OCI-LY7 (cell line): Measurements from ENCODE around the gene PLPP4.

Experiments
- EZH2phosphoT487 ChIP-seq: fragments of 200-600 bp; sonication (generic); IDR thresholded peaks from 2 replicates; pipeline ENCODE4 v1.6.1; 2018; ENCODE audit warnings: low read depth, borderline replicate concordance, mild to moderate bottlenecking, mixed run types, antibody characterized with exemption, low read length, moderate library complexity, mixed read lengths
- TF ChIP-seq, protein P1 (sequence below): fragments of 200-600 bp; sonication (generic); conservative IDR thresholded peaks from 2 replicates; pipeline ENCODE4 v1.5.1; 2014; ENCODE audit warnings: mild to moderate bottlenecking, antibody characterized with exemption, low read length, moderate library complexity, mixed read lengths

DNA sequence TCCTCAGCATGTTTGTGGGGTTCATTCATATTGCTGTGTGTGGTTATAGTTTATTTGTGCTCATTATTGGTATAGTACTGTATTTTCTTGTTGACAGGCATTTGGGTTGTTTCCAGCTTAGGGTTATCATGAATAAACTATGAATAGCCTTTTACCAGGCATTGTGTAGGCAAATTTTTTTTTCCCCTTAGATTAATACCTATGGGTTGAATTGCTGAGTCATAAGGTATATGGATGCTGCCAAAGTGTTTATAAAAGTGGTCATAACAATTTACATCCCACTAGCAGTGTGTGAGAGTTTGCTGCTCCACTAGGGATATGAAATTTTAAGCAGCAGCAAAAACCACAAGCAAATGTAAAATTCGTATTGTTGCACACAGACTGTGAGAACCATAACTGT lies 175.0 kb downstream of the PLPP4 start:
- TF ChIP-seq, protein P1, sequence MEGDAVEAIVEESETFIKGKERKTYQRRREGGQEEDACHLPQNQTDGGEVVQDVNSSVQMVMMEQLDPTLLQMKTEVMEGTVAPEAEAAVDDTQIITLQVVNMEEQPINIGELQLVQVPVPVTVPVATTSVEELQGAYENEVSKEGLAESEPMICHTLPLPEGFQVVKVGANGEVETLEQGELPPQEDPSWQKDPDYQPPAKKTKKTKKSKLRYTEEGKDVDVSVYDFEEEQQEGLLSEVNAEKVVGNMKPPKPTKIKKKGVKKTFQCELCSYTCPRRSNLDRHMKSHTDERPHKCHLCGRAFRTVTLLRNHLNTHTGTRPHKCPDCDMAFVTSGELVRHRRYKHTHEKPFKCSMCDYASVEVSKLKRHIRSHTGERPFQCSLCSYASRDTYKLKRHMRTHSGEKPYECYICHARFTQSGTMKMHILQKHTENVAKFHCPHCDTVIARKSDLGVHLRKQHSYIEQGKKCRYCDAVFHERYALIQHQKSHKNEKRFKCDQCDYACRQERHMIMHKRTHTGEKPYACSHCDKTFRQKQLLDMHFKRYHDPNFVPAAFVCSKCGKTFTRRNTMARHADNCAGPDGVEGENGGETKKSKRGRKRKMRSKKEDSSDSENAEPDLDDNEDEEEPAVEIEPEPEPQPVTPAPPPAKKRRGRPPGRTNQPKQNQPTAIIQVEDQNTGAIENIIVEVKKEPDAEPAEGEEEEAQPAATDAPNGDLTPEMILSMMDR: no peak
- TF ChIP-seq EZH2phosphoT487: no peak
